PC-9 (cell line): ENCODE results near the gene CCNC. TPM values are rescaled to one million over a fixed set of nuclear protein-coding genes. Genes with fewer than 3 reads are reported as not detected.

Source experiments
- BruUV-seq: library from RNA; stranded (reverse); fragments of 400-500 nt; replicated peaks from 2 replicates; lab custom pipeline; 2021; lab: Mats Ljungman, UMichigan
- CTCF ChIA-PET: fragments of 300-600 bp; sonication (Branson Sonifier 250); formaldehyde crosslinking; loops from one replicate; lab custom pipeline; 2022; ENCODE audit warnings: antibody characterized with exemption; lab: Charles Lee
- POLR2A ChIA-PET: fragments of 300-600 bp; sonication (Branson Sonifier 250); formaldehyde crosslinking; loops from one replicate; lab custom pipeline; 2022; ENCODE audit warnings: antibody characterized with exemption; ENCODE audit not compliant: unreplicated experiment; lab: Charles Lee
- DNase-seq, 2 experiments: peaks; one replicate each; pipeline versions ENCODE4 v3.0.0 to v3.0.0-alpha.2; 2015 to 2022; ENCODE audit warnings: mixed read lengths in 1 of 2
- H2AFZ ChIP-seq: fragments of 200-600 bp; sonication (generic); 2 replicates; pipeline ENCODE4 v1.8.1; 2017; ENCODE audit warnings: antibody characterized with exemption
- H3F3A ChIP-seq: fragments of 200-600 bp; sonication (generic); 2 replicates; pipeline ENCODE4 v1.8.1; 2017; ENCODE audit warnings: antibody characterized with exemption, mild to moderate bottlenecking, low read depth; ENCODE audit not compliant: insufficient read depth
- H3K27ac ChIP-seq: fragments of 200-600 bp; sonication (generic); 2 replicates; pipeline ENCODE4 v1.6.1; 2016; ENCODE audit warnings: mixed run types
- H3K27me3 ChIP-seq: fragments of 200-600 bp; sonication (generic); 2 replicates; pipeline ENCODE4 v1.6.1; 2016; ENCODE audit warnings: low read depth, mixed run types; ENCODE audit not compliant: insufficient read depth
- H3K36me3 ChIP-seq: fragments of 200-600 bp; sonication (generic); 2 replicates; pipeline ENCODE4 v1.6.1; 2016; ENCODE audit warnings: low read depth, mixed run types
- H3K4me1 ChIP-seq: fragments of 200-600 bp; sonication (generic); replicated peaks from 2 replicates; pipeline ENCODE4 v1.6.1; 2016; ENCODE audit warnings: mixed run types; ENCODE audit not compliant: insufficient read depth
- H3K4me2 ChIP-seq: fragments of 200-600 bp; sonication (generic); 2 replicates; pipeline ENCODE4 v1.6.1; 2017; ENCODE audit warnings: mixed run types
- H3K4me3 ChIP-seq: fragments of 200-600 bp; sonication (generic); 2 replicates; pipeline ENCODE4 v1.6.1; 2016; ENCODE audit warnings: mixed run types
- H3K79me2 ChIP-seq: fragments of 200-600 bp; sonication (generic); 2 replicates; pipeline ENCODE4 v1.6.1; 2017; ENCODE audit warnings: low read depth, mixed run types
- H3K9me2 ChIP-seq: fragments of 200-600 bp; sonication (generic); 2 replicates; pipeline ENCODE4 v1.8.1; 2017; ENCODE audit warnings: mild to moderate bottlenecking; ENCODE audit not compliant: insufficient read depth
- H3K9me3 ChIP-seq: fragments of 200-600 bp; sonication (generic); 2 replicates; pipeline ENCODE4 v1.8.1; 2016; ENCODE audit warnings: low read depth; ENCODE audit not compliant: insufficient read depth
- H4K20me1 ChIP-seq: fragments of 200-600 bp; sonication (generic); 2 replicates; pipeline ENCODE4 v1.8.1; 2017; ENCODE audit not compliant: insufficient read depth
- CTCF ChIP-seq: fragments of 200-600 bp; sonication (generic); conservative IDR thresholded peaks from 2 replicates; pipeline ENCODE4 v1.6.1; 2017; ENCODE audit warnings: mixed run types, antibody characterized with exemption, mild to moderate bottlenecking, moderate library complexity
- EZH2 ChIP-seq: fragments of 200-600 bp; sonication (generic); IDR thresholded peaks from 2 replicates; pipeline ENCODE4 v1.8.0; 2017; ENCODE audit warnings: antibody characterized with exemption, low read depth
- intact Hi-C: fragments of 100-400 bp; cut with micrococcal nuclease; formaldehyde crosslinking; loops from one replicate; pipeline ENCODE4 v1.10.0; 2022; ENCODE audit not compliant: unreplicated experiment
- total RNA-seq: library from RNA; stranded (reverse); gene quantifications from 2 replicates; pipeline ENCODE4 v1.2.3, GENCODE V29; 2021

CCNC gene
- total RNA-seq, 1 experiment from 2014 or later: 83.7 TPM

DNA sequence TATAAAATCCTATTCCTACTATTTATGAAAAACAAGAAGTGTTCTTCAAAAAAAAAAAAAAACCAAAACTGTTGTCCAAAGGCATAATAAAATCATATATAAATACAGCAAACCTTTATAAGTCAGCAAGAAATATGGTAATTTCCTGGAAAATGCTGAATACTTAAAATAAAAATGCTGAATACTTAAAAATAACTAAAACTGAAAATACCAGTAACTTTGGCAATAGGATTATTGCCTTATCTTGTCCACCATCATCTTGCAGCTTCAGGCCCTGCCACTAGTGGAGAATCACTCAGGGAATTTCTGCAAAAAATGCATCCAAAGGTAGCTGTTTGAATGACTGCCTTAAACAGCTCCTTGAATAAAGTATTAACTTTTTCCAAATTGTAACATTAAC is 24.5 kb downstream of the CCNC start:
- Histone ChIP-seq H3K27me3 (no peaks in the 10 kb centered on the region), H3K79me2 (no peaks in the 10 kb centered on the region), H3K36me3 (peaks cover 34% of the 10 kb centered on the region), H3K4me3 (no peak overlapping the region), H3K4me2 (no peak overlapping the region), H4K20me1 (peaks cover 22% of the 10 kb centered on the region), H3K27ac (no peak overlapping the region), H2AFZ (no peak overlapping the region), H3K9me2 (no peaks in the 10 kb centered on the region), H3K4me1 (no peaks in the 10 kb centered on the region), H3F3A (peaks cover 8% of the 10 kb centered on the region), H3K9me3 (no peaks in the 10 kb centered on the region)
- ChIA-PET CTCF (no interaction called here), POLR2A (no interaction called here)
- no peak for DNase-seq
- BruUV-seq: no TSS peak
- intact Hi-C loops: no loop called here
- no peak for TF ChIP-seq EZH2
- TF ChIP-seq CTCF: no peak

GRCh38 chr6:99530627-99531026 is 37.8 kb downstream of the CCNC start:
- Histone ChIP-seq H3K4me1 (no peaks in the 10 kb centered on the region), H3K4me2 (no peak overlapping the region), H4K20me1 (no peaks in the 10 kb centered on the region; the same call in 1 of the 2 replicates), H3K9me3 (no peaks in the 10 kb centered on the region), H3K4me3 (no peak overlapping the region), H3F3A (peaks cover 3% of the 10 kb centered on the region; the same call in 1 of the 2 replicates), H3K9me2 (no peaks in the 10 kb centered on the region), H3K79me2 (no peaks in the 10 kb centered on the region), H3K36me3 (0 out of 2 replicates have a peak, but pooled peaks cover 5% of the 10 kb centered on the region), H3K27me3 (no peaks in the 10 kb centered on the region), H2AFZ (no peak overlapping the region), H3K27ac (no peak overlapping the region)
- TF ChIP-seq CTCF (no peak), EZH2 (no peak)
- ChIA-PET POLR2A (no interaction called here), CTCF (interaction anchor here (0.5 kb wide), 1 partner anchor 14 kb away, joined by 7 read pairs; no protein-coding TSS in a partner anchor)
- BruUV-seq: no TSS peak
- no peak for DNase-seq
- intact Hi-C loops: no loop called here

DNA sequence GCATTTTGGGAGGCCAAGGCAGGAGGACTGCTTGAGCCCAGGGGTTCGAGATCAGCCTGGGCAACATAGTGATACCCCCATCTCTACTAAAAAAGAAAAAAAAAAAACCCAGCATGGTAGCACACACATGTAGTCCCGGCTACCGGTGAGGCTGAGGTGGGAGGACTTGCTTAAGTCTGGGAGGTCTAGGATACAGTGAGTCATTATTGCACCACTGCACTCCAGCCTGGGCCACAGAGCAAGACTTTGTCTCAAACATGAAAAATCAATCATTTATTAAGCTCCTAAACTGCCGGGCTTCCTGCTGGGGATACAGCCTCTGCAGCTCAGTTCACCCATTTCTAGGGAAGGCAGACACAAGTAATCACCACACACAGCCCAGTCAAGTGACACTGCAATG is 45.9 kb downstream of the CCNC start:
- no peak overlapping the region for H3K27ac ChIP-seq
- POLR2A ChIA-PET: no interaction called here

More for the DNA sequence above, 45.9 kb downstream of the CCNC start:
- Histone ChIP-seq H3K9me2 (no peaks in the 10 kb centered on the region), H3F3A (0 out of 2 replicates have a peak, but pooled peaks cover 3% of the 10 kb centered on the region), H3K27me3 (no peaks in the 10 kb centered on the region), H4K20me1 (no peaks in the 10 kb centered on the region; the same call in 1 of the 2 replicates), H3K4me1 (peaks cover 5% of the 10 kb centered on the region; the same call in 1 of the 2 replicates), H3K79me2 (peaks cover 10% of the 10 kb centered on the region), H3K36me3 (no peaks in the 10 kb centered on the region), H3K4me3 (no peak overlapping the region), H3K4me2 (no peak overlapping the region), H3K9me3 (no peaks in the 10 kb centered on the region), H2AFZ (no peak overlapping the region)
- no peak for DNase-seq
- no TSS peak for BruUV-seq
- no peak for TF ChIP-seq CTCF
- TF ChIP-seq EZH2: no peak
- CTCF ChIA-PET: interaction anchor here (0.6 kb wide), 1 partner anchor 42 kb away, joined by 3 read pairs; no protein-coding TSS in a partner anchor
- intact Hi-C loops: no loop called here
